Endothelial cell of umbilical vein (primary cell): ENCODE measurements around the gene MCU. TPM values are rescaled to one million over a fixed set of nuclear protein-coding genes. Genes with fewer than 3 reads are reported as not detected.

Experiments
- BruUV-seq: library from RNA; stranded (reverse); fragments of 400-500 nt; replicated peaks from 2 replicates; lab custom pipeline; 2021; lab: Mats Ljungman, UMichigan
- CTCF ChIA-PET: fragments of 300-600, 350-600 bp; sonication (Branson Sonifier 250); formaldehyde crosslinking; loops from one replicate; lab custom pipeline; 2021; ENCODE audit warnings: antibody characterized with exemption, inconsistent platforms; lab: Charles Lee
- POLR2A ChIA-PET: fragments of 300-600, 350-600 bp; sonication (Branson Sonifier 250); formaldehyde crosslinking; loops from one replicate; lab custom pipeline; 2021; ENCODE audit warnings: antibody characterized with exemption, inconsistent platforms; lab: Charles Lee
- DNase-seq: peaks from one replicate; pipeline ENCODE4 v3.0.0-alpha.2; 2011; ENCODE audit warnings: low read depth, low spot score
- FAIRE-seq: peaks from 2 replicates; lab custom pipeline; 2011; peaks lifted over from hg19 to GRCh38; lab: Jason Lieb, UNC
- H2AFZ ChIP-seq: 2 replicates; pipeline ENCODE4 v1.6.0; 2012; ENCODE audit warnings: low read depth, low read length, control low read depth, inconsistent platforms
- H3K27ac ChIP-seq: 2 replicates; pipeline ENCODE4 v1.5.1; 2011; ENCODE audit warnings: low read depth, mild to moderate bottlenecking, control low read depth, low read length, moderate library complexity; ENCODE audit not compliant: insufficient read depth
- H3K27me3 ChIP-seq, 2 experiments: 2 replicates each; pipeline versions ENCODE4 v1.6.0 to v1.6.1; 2011; ENCODE audit warnings: low read length in 2 of 2, mixed read lengths in 1 of 2; ENCODE audit not compliant: control insufficient read depth in 2 of 2, insufficient read depth in 2 of 2
- H3K36me3 ChIP-seq, 2 experiments: 2 replicates in 1 of 2; 3 replicates in 1 of 2; pipeline ENCODE4 v1.5.1; 2011; ENCODE audit warnings: low read length in 2 of 2, mild to moderate bottlenecking in 1 of 2, moderate library complexity in 1 of 2; ENCODE audit not compliant: control insufficient read depth in 2 of 2, insufficient read depth in 2 of 2; ENCODE audit errors: extremely low read depth in 1 of 2
- H3K4me1 ChIP-seq: 3 replicates; pipeline ENCODE4 v1.5.1; 2011; ENCODE audit warnings: mild to moderate bottlenecking, low read length; ENCODE audit not compliant: control insufficient read depth, insufficient read depth; ENCODE audit errors: extremely low read depth
- H3K4me2 ChIP-seq: 2 replicates; pipeline ENCODE4 v1.6.1; 2011; ENCODE audit warnings: low read length, control low read depth, mixed read lengths; ENCODE audit not compliant: insufficient read depth
- H3K4me3 ChIP-seq, 3 experiments: fragments of 200-600 bp in 1 of 3; sonication (generic), shearing (Covaris generic) in 1 of 3; replicated peaks in 1 of 3; 2 replicates each; pipeline ENCODE4 v1.5.1; 2011 to 2016; ENCODE audit warnings: control low read depth in 3 of 3, low read length in 3 of 3, mild to moderate bottlenecking in 2 of 3, inconsistent platforms in 1 of 3, low read depth in 1 of 3, moderate library complexity in 1 of 3; ENCODE audit not compliant: insufficient read depth in 1 of 3
- H3K79me2 ChIP-seq: 2 replicates; pipeline ENCODE4 v1.6.0; 2012; ENCODE audit warnings: low read length, inconsistent platforms; ENCODE audit not compliant: control insufficient read depth, insufficient read depth
- H3K9ac ChIP-seq: replicated peaks from 2 replicates; pipeline ENCODE3; 2011; ENCODE audit warnings: low read length, control low read depth; ENCODE audit not compliant: insufficient read depth; ENCODE audit errors: extremely low read depth
- H3K9me1 ChIP-seq: replicated peaks from 3 replicates; pipeline ENCODE4 v1.6.0; 2011; ENCODE audit warnings: mild to moderate bottlenecking, low read length; ENCODE audit not compliant: control insufficient read depth, insufficient read depth; ENCODE audit errors: extremely low read depth
- H3K9me3 ChIP-seq: replicated peaks from 2 replicates; pipeline ENCODE4 v1.5.1; 2012; ENCODE audit warnings: low read length, inconsistent platforms; ENCODE audit not compliant: control insufficient read depth, insufficient read depth
- H4K20me1 ChIP-seq: replicated peaks from 2 replicates; pipeline ENCODE3; 2011; ENCODE audit warnings: mild to moderate bottlenecking, low read length; ENCODE audit not compliant: control insufficient read depth, insufficient read depth; ENCODE audit errors: extremely low read depth
- CTCF ChIP-seq, 2 donors: IDR thresholded peaks; 1 replicate in 1 of 2; 2 replicates in 1 of 2; pipeline ENCODE4 v1.5.1; 2011; ENCODE audit warnings: low read length in 2 of 2, mild to moderate bottlenecking in 2 of 2, moderate library complexity in 2 of 2, control low read depth in 1 of 2, inconsistent platforms in 1 of 2, low read depth in 1 of 2; ENCODE audit not compliant: insufficient read depth in 1 of 2; ENCODE audit errors: extremely low read depth in 1 of 2
- EZH2 ChIP-seq: IDR thresholded peaks from 2 replicates; pipeline ENCODE4 v1.6.1; 2012; ENCODE audit warnings: borderline replicate concordance, low read depth, mild to moderate bottlenecking, moderate library complexity, low read length, inconsistent platforms; ENCODE audit not compliant: severe bottlenecking
- FOS ChIP-seq: IDR thresholded peaks from 2 replicates; pipeline ENCODE4 v1.6.1; 2011; ENCODE audit warnings: mild to moderate bottlenecking, low read length, moderate library complexity, borderline replicate concordance; ENCODE audit not compliant: insufficient read depth
- GATA2 ChIP-seq: IDR thresholded peaks from 2 replicates; pipeline ENCODE4 v1.7.0; 2011; ENCODE audit warnings: low read depth, mild to moderate bottlenecking, moderate library complexity, mixed read lengths, low read length; ENCODE audit not compliant: insufficient read length, insufficient read depth
- JUN ChIP-seq: IDR thresholded peaks from 2 replicates; pipeline ENCODE4 v1.6.1; 2011; ENCODE audit warnings: borderline replicate concordance, low read depth; ENCODE audit not compliant: insufficient read length, insufficient read depth
- MAX ChIP-seq: IDR thresholded peaks from 2 replicates; pipeline ENCODE4 v1.6.1; 2011; ENCODE audit not compliant: insufficient read depth, insufficient read length
- MYC ChIP-seq: IDR thresholded peaks from one replicate; pipeline ENCODE4 v1.6.1; 2011; ENCODE audit warnings: mild to moderate bottlenecking, low read depth, low read length
- POLR2A ChIP-seq: IDR thresholded peaks from 2 replicates; pipeline ENCODE4 v1.6.1; 2012; ENCODE audit warnings: low read depth, mild to moderate bottlenecking, control low read depth, low read length
- POLR2AphosphoS5 ChIP-seq: IDR thresholded peaks from 2 replicates; pipeline ENCODE4 v1.6.1; 2012; ENCODE audit warnings: low read depth, mild to moderate bottlenecking, control low read depth, low read length, moderate library complexity; ENCODE audit not compliant: insufficient read depth
- dilution Hi-C: fragments of 300-500 bp; cut with MboI; formaldehyde crosslinking; loops from one replicate; pipeline ENCODE4 v1.15.0; 2019; ENCODE audit warnings: low sequenced_read_pairs; ENCODE audit not compliant: extremely low pct_ligation_motif_present
- intact Hi-C: fragments of 100-400 bp; cut with micrococcal nuclease; formaldehyde crosslinking; loops from one replicate; pipeline ENCODE4 v1.10.0; 2022
- polyA plus RNA-seq, 4 experiments: library from polyadenylated mRNA; depleted of rRNA in 3 of 4; stranded (reverse) in 3 of 4; unstranded in 1 of 4; fragments of >200 nt; gene quantifications; 2 replicates each; pipeline versions ENCODE4 v1.2.1 to v1.2.3, GENCODE V29; 2011 to 2012; ENCODE audit warnings: missing spikeins in 1 of 4
- total RNA-seq: library from RNA; stranded (reverse); gene quantifications from 2 replicates; pipeline ENCODE4 v1.2.3, GENCODE V29; 2021

MCU gene
- total and polyA plus RNA-seq, 2 donors (not counting 3 experiments of a cell fraction or from before 2014, with no cell fraction given), result 25.2 to 37.2 TPM

GRCh38 chr10:72831696-72832409 lies 139.9 kb downstream of the MCU start:
- CTCF ChIA-PET, result interaction anchor here (1.0 to 3.9 kb wide), 6 partner anchors 129 to 467 kb away, joined by 3 to 133 read pairs (median 10); partner anchors contain the start of gene MCU

More at GRCh38 chr10:72831696-72832409, 139.9 kb downstream of the MCU start:
- Histone ChIP-seq H3K4me2 (peak overlapping the region; percentile 33), H3K9me1 (no peaks in the 10 kb centered on the region), H4K20me1 (no peaks in the 10 kb centered on the region), H3K27ac (no peak overlapping the region), H3K79me2 (no peaks in the 10 kb centered on the region), H3K36me3 (peaks cover 0 to 2% of the 10 kb centered on the region in 2 experiments), H3K9ac (no peak overlapping the region), H3K4me1 (peaks cover 5% of the 10 kb centered on the region), H3K9me3 (no peaks in the 10 kb centered on the region), H3K27me3 (no peaks in the 10 kb centered on the region), H2AFZ (peak overlapping the region; percentile 16), H3K4me3 (no peak overlapping the region)
- dilution Hi-C loops, result no loop called here
- intact Hi-C loops, result loop anchor here (5.0 to 10.0 kb wide), 2 partner anchors 107 to 205 kb away; partner anchors contain the start of gene MICU1
- DNase-seq (no peak), FAIRE-seq (no peak)
- no TSS peak for BruUV-seq
- POLR2A ChIA-PET, result no interaction called here
- TF ChIP-seq MAX, result no peak
- no peak for TF ChIP-seq MYC
- no peak for TF ChIP-seq CTCF (IDR thresholded peaks at IDR 0.05; ENCODE audit: extremely low read depth in 1 of 2, insufficient read depth in 1 of 2, low read depth in 1 of 2, low read length in 2 of 2)
- TF ChIP-seq POLR2A, result no peak
- no peak for TF ChIP-seq POLR2AphosphoS5
- TF ChIP-seq JUN, result no peak
- TF ChIP-seq EZH2, result no peak
- no peak for TF ChIP-seq FOS
- TF ChIP-seq GATA2, result no peak
